MCF 10A (cell line): ENCODE data around the gene GRN. TPM values are rescaled to one million over a fixed set of nuclear protein-coding genes. Genes with fewer than 3 reads are reported as not detected.
"Not testable (repeated sequence)": the region's sequence is repeated elsewhere in the genome, so short reads cannot be mapped to it uniquely, and the experiment has no call there.

ENCODE experiments used
- BruUV-seq: library from RNA; stranded (reverse); fragments of 400-500 nt; replicated peaks from 2 replicates; lab custom pipeline; 2021; lab: Mats Ljungman, UMichigan
- CTCF ChIA-PET: fragments of 300-600 bp; sonication (Branson Sonifier 250); formaldehyde crosslinking; extraction: SDS; loops from one replicate; lab custom pipeline; 2021; ENCODE audit warnings: antibody characterized with exemption, inconsistent platforms; lab: Yijun Ruan, JAX
- POLR2A ChIA-PET: fragments of 300-600, 350-650 bp; sonication (Branson Sonifier 250); formaldehyde crosslinking; extraction: SDS; loops from one replicate; lab custom pipeline; 2020; ENCODE audit warnings: antibody characterized with exemption, inconsistent platforms; lab: Yijun Ruan, JAX
- DNase-seq: peaks from one replicate; pipeline ENCODE4 v3.0.0-alpha.2; 2018; ENCODE audit not compliant: unreplicated experiment
- H3K27ac Mint-ChIP-seq: one replicate; pipeline ENCODE4 v1.8.0; 2022; ENCODE audit warnings: mild to moderate bottlenecking, low read depth, mixed read lengths; ENCODE audit not compliant: unreplicated experiment
- H3K27me3 Mint-ChIP-seq: one replicate; pipeline ENCODE4 v1.8.0; 2022; ENCODE audit warnings: mixed read lengths; ENCODE audit not compliant: insufficient read depth, unreplicated experiment
- H3K36me3 Mint-ChIP-seq: one replicate; pipeline ENCODE4 v1.8.0; 2022; ENCODE audit warnings: mild to moderate bottlenecking, moderate library complexity, mixed read lengths; ENCODE audit not compliant: insufficient read depth, unreplicated experiment
- H3K4me1 Mint-ChIP-seq: one replicate; pipeline ENCODE4 v1.8.0; 2022; ENCODE audit warnings: mixed read lengths; ENCODE audit not compliant: insufficient read depth, unreplicated experiment
- H3K4me3 Mint-ChIP-seq: one replicate; pipeline ENCODE4 v1.8.0; 2022; ENCODE audit warnings: mild to moderate bottlenecking, moderate library complexity, mixed read lengths; ENCODE audit not compliant: unreplicated experiment
- H3K9me3 Mint-ChIP-seq: one replicate; pipeline ENCODE4 v1.8.0; 2022; ENCODE audit warnings: mixed read lengths; ENCODE audit not compliant: unreplicated experiment
- CTCF ChIP-seq: fragments of 200-600 bp; IDR thresholded peaks from one replicate; pipeline ENCODE4 v1.8.0; 2022; ENCODE audit warnings: antibody characterized with exemption, mild to moderate bottlenecking; ENCODE audit not compliant: unreplicated experiment
- intact Hi-C: fragments of 100-400 bp; cut with micrococcal nuclease; formaldehyde crosslinking; loops from 2 replicates; pipeline ENCODE4 v1.14.1; 2022
- total RNA-seq: library from RNA; stranded (reverse); gene quantifications from 2 replicates; pipeline ENCODE4 v1.2.3, GENCODE V29; 2022

Gene GRN
- total RNA-seq, 1 experiment from 2014 or later: 143 TPM

GRCh38 chr17:44343510-44344209 is 1.4 kb upstream of the GRN start:
- CTCF ChIA-PET: interaction anchor here (0.5 to 3.2 kb wide), 3 partner anchors 10 to 221 kb away, joined by 3 to 20 read pairs (median 3); no protein-coding TSS in a partner anchor
- no peak for TF ChIP-seq CTCF
- Mint-ChIP-seq H3K4me3 (no peak overlapping the region), H3K9me3 (no peaks in the 10 kb centered on the region), H3K4me1 (peaks cover 13% of the 10 kb centered on the region), H3K27ac (no peak overlapping the region), H3K36me3 (no peaks in the 10 kb centered on the region), H3K27me3 (no peaks in the 10 kb centered on the region)
- POLR2A ChIA-PET: interaction anchor here (0.6 to 3.2 kb wide), 7 partner anchors 8 to 273 kb away, joined by 3 to 40 read pairs (median 9); partner anchors contain the start of genes FAM171A2, G6PC3, SLC25A39 and UBTF
- no TSS peak for BruUV-seq
- intact Hi-C loops: loop anchor here (2.0 kb wide), 1 partner anchor 17 kb away; no protein-coding TSS in a partner anchor
- no peak for DNase-seq

DNA sequence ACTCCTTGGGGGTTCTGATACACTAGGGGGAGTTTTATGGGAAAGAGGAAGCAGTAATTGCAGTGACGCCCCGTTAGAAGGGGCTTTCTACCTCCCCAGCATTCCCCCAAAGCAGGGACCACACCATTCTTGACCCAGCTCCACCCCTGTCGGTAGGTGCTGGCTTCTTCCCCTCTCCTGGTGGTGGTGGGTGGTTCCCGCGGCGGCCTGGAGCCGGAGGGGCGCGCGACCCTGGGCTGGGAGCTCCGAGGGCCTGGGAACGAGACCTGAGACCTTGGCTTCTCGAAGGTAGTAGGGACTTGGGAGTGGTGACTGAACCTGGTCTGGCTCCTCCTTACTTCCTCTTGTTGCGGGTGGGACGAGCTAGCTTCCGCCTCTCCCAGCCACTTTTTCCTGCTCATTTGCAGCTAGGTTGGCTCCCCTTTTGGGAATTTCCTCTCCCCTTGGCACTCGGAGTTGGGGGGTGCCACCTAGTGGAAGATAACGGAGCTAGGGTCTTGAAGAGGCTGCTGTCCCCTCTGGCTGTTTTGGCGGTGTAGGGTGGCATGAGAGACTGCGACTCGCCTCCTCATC is 438 bp downstream of the GRN start:
- POLR2A ChIA-PET: interaction anchor here (0.6 to 3.2 kb wide), 17 partner anchors 10 to 1312 kb away, joined by 3 to 40 read pairs (median 4); partner anchors contain the start of genes FAM171A2, HDAC5, SLC25A39 and TMUB2
- H3K27me3 Mint-ChIP-seq: no peaks in the 10 kb centered on the region
- intact Hi-C loops: loop anchor here (1.0 to 2.0 kb wide), 2 partner anchors 19 to 147 kb away; no protein-coding TSS in a partner anchor

DNA sequence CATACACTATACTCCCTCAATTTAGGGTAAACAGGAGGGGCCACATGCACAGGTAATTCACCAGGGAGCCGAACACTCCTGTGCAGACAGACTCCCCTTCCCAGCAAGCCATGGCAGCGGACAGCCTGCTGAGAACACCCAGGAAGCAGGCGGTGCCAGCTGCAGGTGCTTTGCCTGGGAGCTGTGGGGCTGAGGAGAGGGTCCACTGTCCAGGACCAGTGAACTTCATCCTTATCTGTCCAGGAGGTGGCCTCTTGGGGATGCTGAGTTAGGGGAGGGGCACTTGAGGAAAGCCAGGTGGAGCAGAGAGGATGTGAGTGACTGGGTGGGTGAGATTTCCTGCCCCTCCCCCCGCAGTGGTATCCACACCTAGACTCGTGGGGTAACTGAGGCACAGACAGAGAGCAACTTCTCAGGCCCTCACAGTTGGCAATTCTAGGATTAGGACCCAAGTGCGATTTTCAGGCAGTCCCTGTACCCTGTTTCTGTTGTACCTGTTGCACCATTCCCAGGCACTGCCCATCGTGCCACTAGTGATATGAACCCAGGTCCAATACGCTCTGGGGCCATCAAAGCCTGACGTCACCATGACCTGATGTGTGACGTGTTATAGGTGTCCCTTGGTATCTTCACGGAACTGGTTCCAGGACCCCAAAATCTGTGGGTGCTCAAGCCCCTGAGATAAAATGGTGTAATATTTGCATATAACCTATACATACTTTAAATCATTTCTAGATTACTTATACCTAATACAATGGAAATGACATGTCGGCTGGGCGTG is 1.2 kb downstream of the GRN start:
- Mint-ChIP-seq H3K4me1 (peaks cover 12% of the 10 kb centered on the region), H3K27ac (peak overlapping the region; percentile 94), H3K4me3 (peak overlapping the region; percentile 82), H3K36me3 (peaks cover 14% of the 10 kb centered on the region), H3K27me3 (no peaks in the 10 kb centered on the region), H3K9me3 (no peaks in the 10 kb centered on the region)
- ChIA-PET POLR2A (interaction anchor here (0.6 to 3.2 kb wide), 10 partner anchors 10 to 1311 kb away, joined by 3 to 40 read pairs (median 6); partner anchors contain the start of genes SLC25A39, TMUB2 and UBTF), CTCF (interaction anchor here (0.7 to 3.2 kb wide), 6 partner anchors 12 to 176 kb away, joined by 3 to 20 read pairs (median 4); partner anchors contain the start of gene SLC25A39)
- DNase-seq: no peak
- no peak for TF ChIP-seq CTCF
- no TSS peak for BruUV-seq
- intact Hi-C loops: no loop called here

More for the DNA sequence above, 438 bp downstream of the GRN start:
- DNase-seq: peak; percentile 76
- peak; percentile 36 for TF ChIP-seq CTCF
- Mint-ChIP-seq H3K4me1 (peaks cover 12% of the 10 kb centered on the region), H3K9me3 (no peaks in the 10 kb centered on the region), H3K36me3 (peaks cover 10% of the 10 kb centered on the region), H3K4me3 (peak overlapping the region; percentile 82), H3K27ac (peak overlapping the region; percentile 94)
- CTCF ChIA-PET: interaction anchor here (0.7 to 3.2 kb wide), 5 partner anchors 13 to 177 kb away, joined by 4 to 20 read pairs (median 4); partner anchors contain the start of gene SLC25A39
- TSS peak; percentile 63 for BruUV-seq

DNA sequence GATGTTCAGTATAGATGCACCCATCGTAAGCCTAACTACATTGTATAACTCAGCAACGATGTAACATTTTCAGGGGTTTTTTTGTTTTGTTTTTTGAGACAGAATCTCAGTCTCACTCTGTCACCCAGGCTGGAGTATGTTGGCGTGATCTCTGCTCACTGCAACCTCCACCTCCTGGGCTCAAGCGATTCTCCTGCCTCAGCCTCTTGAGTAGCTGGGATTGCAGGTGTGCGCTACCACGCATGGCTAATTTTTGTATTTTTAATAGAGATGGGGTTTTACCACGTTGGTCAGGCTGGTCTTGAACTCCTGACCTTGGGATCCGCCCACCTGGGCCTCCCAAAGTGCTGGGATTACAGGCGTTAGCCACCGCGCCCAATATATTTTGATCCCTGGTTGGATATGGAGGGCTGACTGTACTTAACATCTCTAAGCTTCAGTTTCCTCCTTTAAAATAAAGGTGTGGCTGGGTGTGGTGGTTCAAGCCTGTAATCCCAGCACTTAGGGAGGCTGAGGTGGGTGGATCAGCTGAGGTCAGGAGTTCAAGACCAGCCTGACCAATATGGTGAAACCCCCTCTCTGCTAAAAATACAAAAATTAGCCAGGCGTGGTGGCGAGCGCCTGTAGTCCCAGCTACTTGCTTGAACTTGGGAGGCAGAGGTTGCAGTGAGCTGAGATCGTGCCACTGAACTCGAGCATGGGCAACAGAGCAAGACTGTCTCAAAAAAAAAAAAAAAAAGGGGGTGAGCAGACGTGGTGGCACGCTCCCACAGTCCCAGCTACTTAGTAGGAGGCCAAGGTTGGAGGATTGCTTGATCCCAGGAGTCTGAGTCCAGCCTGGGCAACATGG is 2.3 kb downstream of the GRN start:
- H3K27ac Mint-ChIP-seq, DNase-seq, H3K4me3 Mint-ChIP-seq, H3K9me3 Mint-ChIP-seq, intact Hi-C loops, BruUV-seq, H3K27me3 Mint-ChIP-seq: not testable (repeated sequence)
- Mint-ChIP-seq H3K4me1 (peaks cover 12% of the 10 kb centered on the region), H3K36me3 (peaks cover 14% of the 10 kb centered on the region)
- CTCF ChIA-PET: interaction anchor here (0.6 to 1.7 kb wide), 8 partner anchors 9 to 288 kb away, joined by 3 to 6 read pairs (median 3); no protein-coding TSS in a partner anchor
- POLR2A ChIA-PET: interaction anchor here (1.0 kb wide), 1 partner anchor 12 kb away, joined by 3 read pairs; no protein-coding TSS in a partner anchor
